HEK293 (cell line): Measurements from ENCODE around the gene TM9SF1.
A peak's percentile ranks its signal among the peaks of the same experiment; 100 is the strongest.

ENCODE experiments used
- CTCF ChIA-PET: fragments of 350-600 bp; formaldehyde crosslinking; extraction: SDS; loops from one replicate; lab custom pipeline; 2021; ENCODE audit warnings: antibody characterized with exemption; lab: Yijun Ruan, JAX
- POLR2A ChIA-PET: fragments of 300-600 bp; formaldehyde crosslinking; extraction: SDS; loops from one replicate; lab custom pipeline; 2020; ENCODE audit warnings: antibody characterized with exemption, inconsistent platforms; lab: Yijun Ruan, JAX
- H3K27ac ChIP-seq: fragments of 200-500 bp; sonication (Bioruptor generic); 2 replicates; pipeline ENCODE4 v1.5.1; 2014; ENCODE audit warnings: low read depth, low read length, control low read depth, inconsistent platforms; ENCODE audit errors: extremely low read depth
- H3K36me3 ChIP-seq, 2 experiments: fragments of 200-500 bp in 1 of 2; sonication (Bioruptor generic) in 1 of 2; 1 replicate in 1 of 2; 2 replicates in 1 of 2; pipeline ENCODE4 v1.5.1; 2014 to 2017; ENCODE audit warnings: inconsistent platforms in 2 of 2, low read length in 2 of 2; ENCODE audit not compliant: control insufficient read depth in 2 of 2, insufficient read depth in 1 of 2
- H3K4me1 ChIP-seq: fragments of 200-500 bp; sonication (Bioruptor generic); 2 replicates; pipeline ENCODE4 v1.5.1; 2014; ENCODE audit warnings: mild to moderate bottlenecking, low read length, inconsistent platforms; ENCODE audit not compliant: control insufficient read depth, insufficient read depth
- H3K4me3 ChIP-seq: 2 replicates; pipeline ENCODE4 v1.5.1; 2011; ENCODE audit warnings: low read depth, mild to moderate bottlenecking, control low read depth, low read length, moderate library complexity
- H3K9me3 ChIP-seq: fragments of 200-500 bp; sonication (Bioruptor generic); 2 replicates; pipeline ENCODE4 v1.5.1; 2014; ENCODE audit warnings: low read depth, low read length, inconsistent platforms; ENCODE audit not compliant: control insufficient read depth, insufficient read depth
- EGR2 ChIP-seq: fragments of 450-650 bp; formaldehyde crosslinking; IDR thresholded peaks from 2 replicates; pipeline ENCODE4 v1.5.1; 2016; ENCODE audit warnings: low read depth, missing biosample characterization, missing genetic modification characterization
- FEZF1 ChIP-seq: fragments of 450-650 bp; formaldehyde crosslinking; IDR thresholded peaks from 2 replicates; pipeline ENCODE4 v1.5.1; 2016; ENCODE audit warnings: missing biosample characterization, missing genetic modification characterization
- SCRT2 ChIP-seq: fragments of 450-650 bp; formaldehyde crosslinking; IDR thresholded peaks from 2 replicates; pipeline ENCODE4 v1.5.1; 2016; ENCODE audit warnings: missing biosample characterization, missing genetic modification characterization
- SP7 ChIP-seq: fragments of 450-650 bp; formaldehyde crosslinking; IDR thresholded peaks from 2 replicates; pipeline ENCODE4 v1.5.1; 2016; ENCODE audit warnings: missing biosample characterization, missing genetic modification characterization
- ZFHX2 ChIP-seq: fragments of 450-650 bp; formaldehyde crosslinking; conservative IDR thresholded peaks from 2 replicates; pipeline ENCODE4 v1.5.1; 2016; ENCODE audit warnings: missing biosample characterization, missing genetic modification characterization
- ZNF138 ChIP-seq: fragments of 450-650 bp; formaldehyde crosslinking; IDR thresholded peaks from 2 replicates; pipeline ENCODE4 v1.5.1; 2016; ENCODE audit warnings: missing biosample characterization, missing genetic modification characterization, borderline replicate concordance
- ZNF23 ChIP-seq: fragments of 450-650 bp; formaldehyde crosslinking; IDR thresholded peaks from 2 replicates; pipeline ENCODE4 v1.5.1; 2016; ENCODE audit warnings: missing biosample characterization, missing genetic modification characterization, borderline replicate concordance
- ZNF366 ChIP-seq: fragments of 450-650 bp; formaldehyde crosslinking; conservative IDR thresholded peaks from 2 replicates; pipeline ENCODE4 v1.5.1; 2016; ENCODE audit warnings: missing biosample characterization, missing genetic modification characterization
- ZNF660 ChIP-seq: fragments of 450-650 bp; IDR thresholded peaks from 2 replicates; pipeline ENCODE4 v1.5.1; 2018; ENCODE audit warnings: missing biosample characterization, mild to moderate bottlenecking, missing genetic modification characterization
- ZSCAN16 ChIP-seq: fragments of 450-650 bp; formaldehyde crosslinking; IDR thresholded peaks from 2 replicates; pipeline ENCODE4 v1.5.1; 2016; ENCODE audit warnings: missing biosample characterization, missing genetic modification characterization
- TF ChIP-seq, protein P1 (sequence below): fragments of 450-650 bp; formaldehyde crosslinking; IDR thresholded peaks from 2 replicates; pipeline ENCODE4 v1.5.1; 2016; ENCODE audit warnings: missing biosample characterization, missing genetic modification characterization
- TF ChIP-seq, protein P2 (sequence below): fragments of 450-650 bp; formaldehyde crosslinking; IDR thresholded peaks from 2 replicates; pipeline ENCODE4 v1.5.1; 2016; ENCODE audit warnings: missing biosample characterization, missing genetic modification characterization, low read depth
- TF ChIP-seq, protein P3 (sequence below): fragments of 450-650 bp; formaldehyde crosslinking; IDR thresholded peaks from 2 replicates; pipeline ENCODE4 v1.5.1; 2016; ENCODE audit warnings: missing biosample characterization, missing genetic modification characterization
- TF ChIP-seq, protein P4 (sequence below): fragments of 450-650 bp; formaldehyde crosslinking; IDR thresholded peaks from 2 replicates; pipeline ENCODE4 v1.5.1; 2016; ENCODE audit warnings: missing biosample characterization, missing genetic modification characterization

TM9SF1 gene

DNA sequence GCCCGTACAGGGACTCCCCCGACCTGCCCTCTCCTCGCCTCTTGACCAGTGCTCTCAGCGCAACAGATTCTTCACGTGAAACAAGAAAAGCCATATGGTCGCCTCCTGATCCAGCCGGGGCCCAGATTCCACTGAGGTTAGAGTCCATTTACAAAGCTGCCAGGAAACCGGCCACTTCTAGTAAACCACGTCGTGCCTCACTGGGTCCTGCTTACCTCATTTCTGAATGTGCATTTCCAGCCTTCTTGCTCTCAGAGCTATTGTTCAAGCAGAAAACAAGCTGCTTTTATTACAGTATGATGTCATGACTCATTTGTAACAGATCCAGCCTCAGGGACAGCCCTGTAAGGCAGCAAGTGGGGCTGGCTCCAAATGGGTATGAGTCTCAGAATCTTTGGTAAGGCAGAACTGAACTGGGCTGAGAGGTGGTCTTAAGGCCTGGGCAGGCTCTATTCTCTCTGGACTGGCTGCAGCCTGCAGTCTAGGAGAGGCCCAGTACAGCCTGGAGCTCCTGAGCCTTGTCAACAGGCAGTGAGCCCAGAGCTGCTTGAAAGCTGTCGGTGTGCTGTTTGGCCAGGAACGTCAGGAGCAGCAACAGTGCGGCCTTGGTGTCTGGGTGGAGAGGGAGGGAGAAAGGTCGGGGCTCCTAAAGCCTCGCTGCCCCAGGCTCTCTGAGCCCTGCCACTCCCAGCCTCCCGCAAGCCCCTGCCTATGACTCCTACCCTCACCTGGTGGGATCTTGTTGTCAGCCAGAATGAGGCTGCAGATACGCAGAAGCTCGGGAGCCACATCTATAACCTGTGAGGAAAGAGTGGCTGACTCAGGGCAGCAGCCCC lies 15.1 kb downstream of the TM9SF1 start (continued):
- TF ChIP-seq, protein P1, sequence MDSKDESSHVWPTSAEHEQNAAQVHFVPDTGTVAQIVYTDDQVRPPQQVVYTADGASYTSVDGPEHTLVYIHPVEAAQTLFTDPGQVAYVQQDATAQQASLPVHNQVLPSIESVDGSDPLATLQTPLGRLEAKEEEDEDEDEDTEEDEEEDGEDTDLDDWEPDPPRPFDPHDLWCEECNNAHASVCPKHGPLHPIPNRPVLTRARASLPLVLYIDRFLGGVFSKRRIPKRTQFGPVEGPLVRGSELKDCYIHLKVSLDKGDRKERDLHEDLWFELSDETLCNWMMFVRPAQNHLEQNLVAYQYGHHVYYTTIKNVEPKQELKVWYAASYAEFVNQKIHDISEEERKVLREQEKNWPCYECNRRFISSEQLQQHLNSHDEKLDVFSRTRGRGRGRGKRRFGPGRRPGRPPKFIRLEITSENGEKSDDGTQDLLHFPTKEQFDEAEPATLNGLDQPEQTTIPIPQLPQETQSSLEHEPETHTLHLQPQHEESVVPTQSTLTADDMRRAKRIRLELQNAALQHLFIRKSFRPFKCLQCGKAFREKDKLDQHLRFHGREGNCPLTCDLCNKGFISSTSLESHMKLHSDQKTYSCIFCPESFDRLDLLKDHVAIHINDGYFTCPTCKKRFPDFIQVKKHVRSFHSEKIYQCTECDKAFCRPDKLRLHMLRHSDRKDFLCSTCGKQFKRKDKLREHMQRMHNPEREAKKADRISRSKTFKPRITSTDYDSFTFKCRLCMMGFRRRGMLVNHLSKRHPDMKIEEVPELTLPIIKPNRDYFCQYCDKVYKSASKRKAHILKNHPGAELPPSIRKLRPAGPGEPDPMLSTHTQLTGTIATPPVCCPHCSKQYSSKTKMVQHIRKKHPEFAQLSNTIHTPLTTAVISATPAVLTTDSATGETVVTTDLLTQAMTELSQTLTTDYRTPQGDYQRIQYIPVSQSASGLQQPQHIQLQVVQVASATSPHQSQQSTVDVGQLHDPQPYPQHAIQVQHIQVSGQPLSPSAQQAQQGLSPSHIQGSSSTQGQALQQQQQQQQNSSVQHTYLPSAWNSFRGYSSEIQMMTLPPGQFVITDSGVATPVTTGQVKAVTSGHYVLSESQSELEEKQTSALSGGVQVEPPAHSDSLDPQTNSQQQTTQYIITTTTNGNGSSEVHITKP (tag by site-specific recombination), result 0 out of 2 replicates have a peak, but pooled peaks have one; percentile 38
- TF ChIP-seq ZNF366 (tag by site-specific recombination), result peak; percentile 67
- peak; percentile 71 for TF ChIP-seq SP7 (tag by site-specific recombination)
- peak; percentile 63 for TF ChIP-seq ZNF660 (tag by site-specific recombination)
- TF ChIP-seq ZSCAN16 (tag by site-specific recombination), result no peak
- TF ChIP-seq ZNF138 (tag by site-specific recombination), result no peak
- TF ChIP-seq, protein P2, sequence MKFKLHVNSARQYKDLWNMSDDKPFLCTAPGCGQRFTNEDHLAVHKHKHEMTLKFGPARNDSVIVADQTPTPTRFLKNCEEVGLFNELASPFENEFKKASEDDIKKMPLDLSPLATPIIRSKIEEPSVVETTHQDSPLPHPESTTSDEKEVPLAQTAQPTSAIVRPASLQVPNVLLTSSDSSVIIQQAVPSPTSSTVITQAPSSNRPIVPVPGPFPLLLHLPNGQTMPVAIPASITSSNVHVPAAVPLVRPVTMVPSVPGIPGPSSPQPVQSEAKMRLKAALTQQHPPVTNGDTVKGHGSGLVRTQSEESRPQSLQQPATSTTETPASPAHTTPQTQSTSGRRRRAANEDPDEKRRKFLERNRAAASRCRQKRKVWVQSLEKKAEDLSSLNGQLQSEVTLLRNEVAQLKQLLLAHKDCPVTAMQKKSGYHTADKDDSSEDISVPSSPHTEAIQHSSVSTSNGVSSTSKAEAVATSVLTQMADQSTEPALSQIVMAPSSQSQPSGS, result peak; percentile 98
- peak; percentile 99 for TF ChIP-seq FEZF1 (tag by site-specific recombination)
- TF ChIP-seq, protein P3, sequence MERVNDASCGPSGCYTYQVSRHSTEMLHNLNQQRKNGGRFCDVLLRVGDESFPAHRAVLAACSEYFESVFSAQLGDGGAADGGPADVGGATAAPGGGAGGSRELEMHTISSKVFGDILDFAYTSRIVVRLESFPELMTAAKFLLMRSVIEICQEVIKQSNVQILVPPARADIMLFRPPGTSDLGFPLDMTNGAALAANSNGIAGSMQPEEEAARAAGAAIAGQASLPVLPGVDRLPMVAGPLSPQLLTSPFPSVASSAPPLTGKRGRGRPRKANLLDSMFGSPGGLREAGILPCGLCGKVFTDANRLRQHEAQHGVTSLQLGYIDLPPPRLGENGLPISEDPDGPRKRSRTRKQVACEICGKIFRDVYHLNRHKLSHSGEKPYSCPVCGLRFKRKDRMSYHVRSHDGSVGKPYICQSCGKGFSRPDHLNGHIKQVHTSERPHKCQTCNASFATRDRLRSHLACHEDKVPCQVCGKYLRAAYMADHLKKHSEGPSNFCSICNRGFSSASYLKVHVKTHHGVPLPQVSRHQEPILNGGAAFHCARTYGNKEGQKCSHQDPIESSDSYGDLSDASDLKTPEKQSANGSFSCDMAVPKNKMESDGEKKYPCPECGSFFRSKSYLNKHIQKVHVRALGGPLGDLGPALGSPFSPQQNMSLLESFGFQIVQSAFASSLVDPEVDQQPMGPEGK (tag by site-specific recombination), result peak; percentile 35; the same call in 1 of the 2 replicates

DNA sequence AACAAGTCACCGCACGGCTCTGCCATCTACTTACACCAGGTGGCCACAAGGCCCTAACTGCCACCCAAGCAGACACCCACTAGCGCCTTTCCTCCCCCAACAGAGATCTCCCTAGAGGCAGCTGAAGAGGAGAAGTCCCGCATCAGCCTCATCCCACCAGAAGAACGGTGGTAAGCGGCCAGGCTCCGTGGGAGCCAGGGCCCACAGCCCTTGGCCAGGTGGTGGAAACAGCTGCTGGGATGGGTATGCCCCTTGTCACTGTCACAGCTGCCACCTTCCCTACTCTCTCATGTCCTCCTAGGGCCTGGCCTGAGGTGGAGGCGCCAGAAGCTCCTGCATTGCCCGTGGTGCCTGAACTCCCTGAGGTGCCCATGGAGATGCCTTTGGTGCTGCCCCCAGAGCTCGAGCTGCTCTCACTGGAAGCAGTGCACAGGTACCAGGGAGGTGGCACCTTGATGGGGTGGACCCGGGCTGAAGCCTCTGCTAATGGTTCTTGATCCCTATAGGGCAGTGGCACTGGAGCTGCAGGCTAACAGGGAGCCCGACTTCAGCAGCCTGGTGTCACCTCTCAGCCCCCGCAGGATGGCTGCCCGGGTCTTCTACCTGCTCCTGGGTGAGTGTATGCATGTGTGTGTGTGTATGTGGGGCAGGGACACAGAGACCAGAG lies 15.8 kb downstream of the TM9SF1 start:
- CTCF ChIA-PET, result interaction anchor here (0.6 to 1.7 kb wide), 2 partner anchors 121 to 153 kb away, joined by 4 to 5 read pairs; no protein-coding TSS in a partner anchor
- no peaks in the 10 kb centered on the region for H3K4me1 ChIP-seq
- H3K36me3 ChIP-seq, result peaks cover 0 to 78% of the 10 kb centered on the region in 2 experiments; a peak in 2 of 3 replicates
- no peak overlapping the region for H3K27ac ChIP-seq
- H3K9me3 ChIP-seq, result no peaks in the 10 kb centered on the region
- no peak overlapping the region for H3K4me3 ChIP-seq
- POLR2A ChIA-PET, result interaction anchor here (1.0 to 2.0 kb wide), 4 partner anchors 9 to 66 kb away, joined by 3 to 8 read pairs (median 4); partner anchors contain the start of gene IRF9
- TF ChIP-seq ZNF23 (no peak), ZFHX2 (tag by site-specific recombination) (0 out of 2 replicates have a peak, but pooled peaks have one; percentile 11), EGR2 (tag by site-specific recombination) (peak; percentile 77), FEZF1 (tag by site-specific recombination) (no peak), SCRT2 (tag by site-specific recombination) (no peak)
- TF ChIP-seq, protein P4, sequence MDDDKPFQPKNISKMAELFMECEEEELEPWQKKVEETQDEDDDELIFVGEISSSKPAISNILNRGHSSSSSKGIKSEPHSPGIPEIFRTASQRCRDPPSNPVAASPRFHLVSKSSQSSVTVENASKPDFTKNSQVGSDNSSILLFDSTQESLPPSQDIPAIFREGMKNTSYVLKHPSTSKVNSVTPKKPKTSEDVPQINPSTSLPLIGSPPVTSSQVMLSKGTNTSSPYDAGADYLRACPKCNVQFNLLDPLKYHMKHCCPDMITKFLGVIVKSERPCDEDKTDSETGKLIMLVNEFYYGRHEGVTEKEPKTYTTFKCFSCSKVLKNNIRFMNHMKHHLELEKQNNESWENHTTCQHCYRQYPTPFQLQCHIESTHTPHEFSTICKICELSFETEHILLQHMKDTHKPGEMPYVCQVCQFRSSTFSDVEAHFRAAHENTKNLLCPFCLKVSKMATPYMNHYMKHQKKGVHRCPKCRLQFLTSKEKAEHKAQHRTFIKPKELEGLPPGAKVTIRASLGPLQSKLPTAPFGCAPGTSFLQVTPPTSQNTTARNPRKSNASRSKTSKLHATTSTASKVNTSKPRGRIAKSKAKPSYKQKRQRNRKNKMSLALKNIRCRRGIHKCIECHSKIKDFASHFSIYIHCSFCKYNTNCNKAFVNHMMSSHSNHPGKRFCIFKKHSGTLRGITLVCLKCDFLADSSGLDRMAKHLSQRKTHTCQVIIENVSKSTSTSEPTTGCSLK (tag by site-specific recombination), result no peak
